Smooth muscle cell (in vitro differentiated cells): ENCODE measurements around the gene CDH4. TPM values are rescaled to one million over a fixed set of nuclear protein-coding genes. Genes with fewer than 3 reads are reported as not detected.

Source experiments
- DNase-seq: peaks from one replicate; lab custom pipeline; 2025; ENCODE audit not compliant: unreplicated experiment; lab: John Stamatoyannopoulos, UW
- H2AFZ ChIP-seq: fragments of 200-600 bp; sonication (generic); 2 replicates; pipeline ENCODE4 v1.6.0; 2016; ENCODE audit warnings: antibody characterized with exemption, low read depth, mild to moderate bottlenecking
- H3F3A ChIP-seq: fragments of 200-600 bp; sonication (generic); 2 replicates; pipeline ENCODE4 v1.6.0; 2017; ENCODE audit warnings: antibody characterized with exemption, low read depth
- H3K27ac ChIP-seq: fragments of 200-600 bp; sonication (generic); 2 replicates; pipeline ENCODE4 v1.5.1; 2016; ENCODE audit warnings: low read depth, mild to moderate bottlenecking
- H3K27me3 ChIP-seq: fragments of 200-600 bp; sonication (generic); 2 replicates; pipeline ENCODE4 v1.6.1; 2016; ENCODE audit warnings: low read depth, mild to moderate bottlenecking
- H3K36me3 ChIP-seq: fragments of 200-600 bp; sonication (generic); 2 replicates; pipeline ENCODE4 v1.5.1; 2016; ENCODE audit warnings: low read depth
- H3K4me1 ChIP-seq: fragments of 200-600 bp; sonication (generic); 2 replicates; pipeline ENCODE4 v1.5.1; 2016; ENCODE audit warnings: low read depth
- H3K4me2 ChIP-seq: fragments of 200-600 bp; sonication (generic); 2 replicates; pipeline ENCODE4 v1.6.0; 2016; ENCODE audit warnings: mild to moderate bottlenecking
- H3K4me3 ChIP-seq: fragments of 200-600 bp; sonication (generic); 2 replicates; pipeline ENCODE4 v1.5.1; 2016; ENCODE audit warnings: mild to moderate bottlenecking
- H3K79me2 ChIP-seq: fragments of 200-600 bp; sonication (generic); 2 replicates; pipeline ENCODE4 v1.6.0; 2016; ENCODE audit warnings: low read depth, mild to moderate bottlenecking
- H3K9ac ChIP-seq: fragments of 200-600 bp; sonication (generic); 2 replicates; pipeline ENCODE4 v1.6.0; 2016; ENCODE audit warnings: low read depth
- H3K9me3 ChIP-seq: fragments of 200-600 bp; sonication (generic); replicated peaks from 2 replicates; pipeline ENCODE4 v1.5.1; 2016; ENCODE audit warnings: low read depth
- H4K20me1 ChIP-seq: fragments of 200-600 bp; sonication (generic); 2 replicates; pipeline ENCODE4 v1.6.0; 2016; ENCODE audit warnings: low read depth
- WGBS: methylation state at CpG from one replicate; pipeline ENCODE4 v1.1.7; 2016; ENCODE audit warnings: low lambda C conversion rate; 5-methylcytosine and 5-hydroxymethylcytosine counted together
- polyA plus RNA-seq: library from polyadenylated mRNA; unstranded; fragments of >200 nt; fragmentation: Nextera tagmentation; extraction: Ambion mirVana; gene quantifications from 2 replicates; pipeline ENCODE4 v1.2.1, GENCODE V29; 2016
- total RNA-seq: library from RNA; depleted of rRNA; stranded (reverse); fragments of >200 nt; gene quantifications from 2 replicates; pipeline ENCODE4 v1.2.3, GENCODE V29; 2014
- TF ChIP-seq, protein P1 (sequence below): fragments of 200-600 bp; sonication (generic); IDR thresholded peaks from 2 replicates; pipeline ENCODE4 v1.5.1; 2017; ENCODE audit warnings: borderline replicate concordance, mild to moderate bottlenecking, antibody characterized with exemption; ENCODE audit not compliant: insufficient read depth, poor library complexity, severe bottlenecking

CDH4 gene
- total and polyA plus RNA-seq, 2 experiments from 2014 or later: 0.03 to 0.04 TPM

GRCh38 chr20:61556111-61556510 is 304.1 kb downstream of the CDH4 start:
- Histone ChIP-seq H3K27ac (peak overlapping the region; percentile 45), H3K9me3 (no peaks in the 10 kb centered on the region), H2AFZ (no peak overlapping the region), H3F3A (no peaks in the 10 kb centered on the region), H3K4me1 (peaks cover 14% of the 10 kb centered on the region), H3K4me2 (peak overlapping the region; percentile 43), H3K27me3 (no peaks in the 10 kb centered on the region), H3K36me3 (no peaks in the 10 kb centered on the region), H3K9ac (no peak overlapping the region), H3K4me3 (no peak overlapping the region), H3K79me2 (no peaks in the 10 kb centered on the region), H4K20me1 (no peaks in the 10 kb centered on the region)
- 8% methylated on average over 3 of the region's 3 CpGs for WGBS
- TF ChIP-seq, protein P1, sequence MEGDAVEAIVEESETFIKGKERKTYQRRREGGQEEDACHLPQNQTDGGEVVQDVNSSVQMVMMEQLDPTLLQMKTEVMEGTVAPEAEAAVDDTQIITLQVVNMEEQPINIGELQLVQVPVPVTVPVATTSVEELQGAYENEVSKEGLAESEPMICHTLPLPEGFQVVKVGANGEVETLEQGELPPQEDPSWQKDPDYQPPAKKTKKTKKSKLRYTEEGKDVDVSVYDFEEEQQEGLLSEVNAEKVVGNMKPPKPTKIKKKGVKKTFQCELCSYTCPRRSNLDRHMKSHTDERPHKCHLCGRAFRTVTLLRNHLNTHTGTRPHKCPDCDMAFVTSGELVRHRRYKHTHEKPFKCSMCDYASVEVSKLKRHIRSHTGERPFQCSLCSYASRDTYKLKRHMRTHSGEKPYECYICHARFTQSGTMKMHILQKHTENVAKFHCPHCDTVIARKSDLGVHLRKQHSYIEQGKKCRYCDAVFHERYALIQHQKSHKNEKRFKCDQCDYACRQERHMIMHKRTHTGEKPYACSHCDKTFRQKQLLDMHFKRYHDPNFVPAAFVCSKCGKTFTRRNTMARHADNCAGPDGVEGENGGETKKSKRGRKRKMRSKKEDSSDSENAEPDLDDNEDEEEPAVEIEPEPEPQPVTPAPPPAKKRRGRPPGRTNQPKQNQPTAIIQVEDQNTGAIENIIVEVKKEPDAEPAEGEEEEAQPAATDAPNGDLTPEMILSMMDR: no peak
- no peak for DNase-seq

DNA sequence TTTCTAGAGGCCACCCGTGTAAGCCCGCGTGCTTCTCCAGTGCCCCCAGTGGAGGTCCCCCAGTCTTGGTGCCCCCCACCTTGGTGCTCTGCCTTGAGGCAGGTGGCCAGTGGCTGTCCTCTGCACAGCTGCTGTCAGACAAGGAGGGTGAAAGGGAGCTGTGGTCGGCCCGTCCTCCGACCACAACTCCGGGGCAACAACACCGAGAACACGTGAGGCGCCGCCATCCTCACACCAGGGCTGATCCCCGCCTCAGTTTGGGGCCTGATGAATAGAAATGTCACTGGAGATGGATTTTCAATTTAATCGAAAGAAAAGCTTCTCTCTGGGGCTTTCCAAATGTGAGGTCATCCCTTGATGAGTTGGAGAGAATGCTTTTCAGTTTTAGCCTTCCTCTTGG is 304.6 kb downstream of the CDH4 start:
- no peak for DNase-seq
- Histone ChIP-seq H3K27ac (no peak overlapping the region), H3K4me1 (peaks cover 14% of the 10 kb centered on the region), H4K20me1 (no peaks in the 10 kb centered on the region), H2AFZ (no peak overlapping the region), H3F3A (no peaks in the 10 kb centered on the region), H3K9me3 (no peaks in the 10 kb centered on the region), H3K36me3 (no peaks in the 10 kb centered on the region), H3K27me3 (no peaks in the 10 kb centered on the region), H3K79me2 (no peaks in the 10 kb centered on the region), H3K9ac (no peak overlapping the region), H3K4me3 (no peak overlapping the region), H3K4me2 (no peak overlapping the region)
- 98% methylated on average over 13 of the region's 13 CpGs for WGBS
- TF ChIP-seq, protein P1: no peak

DNA sequence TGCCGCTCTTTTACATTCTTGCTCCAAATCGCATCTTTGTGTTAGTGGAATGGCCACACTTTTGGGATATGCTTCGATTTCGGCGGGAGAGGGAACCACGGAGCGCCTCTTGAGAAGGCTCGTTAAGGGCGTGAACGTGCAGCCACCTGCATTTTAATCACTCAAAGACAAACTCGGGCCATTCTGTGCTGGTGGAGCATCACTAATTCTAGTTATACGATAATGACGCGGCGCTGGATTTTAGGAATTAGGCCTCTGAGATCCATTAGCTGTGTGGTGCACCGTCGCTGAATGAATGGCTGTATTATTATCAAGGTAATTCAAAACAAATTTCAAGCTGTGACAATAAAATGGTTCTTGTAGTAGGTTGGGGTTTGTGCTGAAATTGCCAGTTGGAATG is 305.6 kb downstream of the CDH4 start:
- Histone ChIP-seq H3K9me3 (no peaks in the 10 kb centered on the region), H3K4me1 (peaks cover 14% of the 10 kb centered on the region), H3K79me2 (no peaks in the 10 kb centered on the region), H3F3A (no peaks in the 10 kb centered on the region), H3K27ac (no peak overlapping the region), H3K4me3 (no peak overlapping the region), H2AFZ (no peak overlapping the region), H3K9ac (no peak overlapping the region), H3K36me3 (no peaks in the 10 kb centered on the region), H4K20me1 (no peaks in the 10 kb centered on the region), H3K4me2 (no peak overlapping the region), H3K27me3 (no peaks in the 10 kb centered on the region)
- no peak for DNase-seq
- TF ChIP-seq, protein P1: no peak
- WGBS: 95% methylated on average over 17 of the region's 17 CpGs

- H3K4me2 ChIP-seq: no peak overlapping the region
- H2AFZ ChIP-seq: no peak overlapping the region
These were observed 306.7 kb downstream of the CDH4 start for GRCh38 chr20:61558726-61559125.

More at GRCh38 chr20:61558726-61559125, 306.7 kb downstream of the CDH4 start:
- H3K27ac ChIP-seq: no peak overlapping the region
- H3F3A ChIP-seq: no peaks in the 10 kb centered on the region
- TF ChIP-seq, protein P1: no peak
- H3K4me1 ChIP-seq: peaks cover 14% of the 10 kb centered on the region
- no peaks in the 10 kb centered on the region for H3K36me3 ChIP-seq
- H3K9me3 ChIP-seq: no peaks in the 10 kb centered on the region
- H4K20me1 ChIP-seq: no peaks in the 10 kb centered on the region
- no peak overlapping the region for H3K9ac ChIP-seq
- DNase-seq: no peak
- no peaks in the 10 kb centered on the region for H3K27me3 ChIP-seq
- WGBS: 42% methylated on average over 10 of the region's 10 CpGs
- H3K79me2 ChIP-seq: no peaks in the 10 kb centered on the region
- no peak overlapping the region for H3K4me3 ChIP-seq
